ENCODE measurements around the gene CREB3L2.

CREB3L2 gene

DNA sequence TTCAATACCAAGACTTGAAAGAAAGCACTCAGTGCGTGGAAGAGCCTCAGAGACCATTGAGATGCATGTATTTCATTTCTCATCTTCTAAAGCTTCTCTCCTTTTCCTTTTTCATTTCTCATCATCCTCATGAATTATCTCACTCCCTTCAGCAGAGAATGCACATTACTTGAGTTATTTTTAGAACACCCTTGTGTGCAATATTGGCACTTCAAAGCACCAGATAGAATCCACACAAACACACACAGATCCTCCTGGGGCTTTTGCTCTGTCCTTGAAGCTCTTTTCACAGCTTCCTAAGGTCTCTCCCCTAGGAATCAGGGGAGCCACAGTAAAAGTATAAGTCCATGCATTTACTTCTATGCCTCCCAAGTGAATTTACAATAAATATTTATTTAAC, 173.4 kb downstream of the CREB3L2 start:
- DNase-seq = no peak

DNA sequence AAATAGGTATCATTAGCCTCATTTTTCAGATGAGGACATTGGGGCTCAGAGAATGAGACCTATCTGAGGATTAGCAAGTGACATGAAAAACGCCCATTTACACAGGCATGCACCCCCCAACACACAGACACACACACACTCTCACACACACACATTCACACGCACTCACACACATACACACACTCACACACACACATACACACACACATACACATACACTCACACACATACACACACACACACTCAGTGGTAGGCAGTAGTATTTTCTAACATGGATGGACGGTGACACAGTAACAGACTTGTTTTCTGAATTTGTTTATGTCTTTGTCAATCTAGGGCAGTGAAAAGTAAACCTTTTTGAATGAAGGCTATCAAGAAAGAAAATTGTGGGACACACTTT, 176.4 kb downstream of the CREB3L2 start:
- no peak for DNase-seq

Measured in kidney glomerular epithelial cell (primary cell).